GM21723 (cell line): ENCODE measurements around the gene GRAMD2A.

ENCODE experiments used
- ATAC-seq: cut with Tn5 transposase; IDR thresholded peaks from one replicate; pipeline ENCODE4 v1.9.1; 2021; ENCODE audit warnings: mild to moderate bottlenecking, moderate library complexity; ENCODE audit not compliant: unreplicated experiment

GRAMD2A gene

GRCh38 chr15:72169236-72169920, 28.2 kb downstream of the GRAMD2A start:
- ATAC-seq: no peak

GRCh38 chr15:72168808-72169190, 28.8 kb downstream of the GRAMD2A start:
- no peak for ATAC-seq

- no peak for ATAC-seq
These were observed 29.3 kb downstream of the GRAMD2A start for GRCh38 chr15:72168131-72168807.

DNA sequence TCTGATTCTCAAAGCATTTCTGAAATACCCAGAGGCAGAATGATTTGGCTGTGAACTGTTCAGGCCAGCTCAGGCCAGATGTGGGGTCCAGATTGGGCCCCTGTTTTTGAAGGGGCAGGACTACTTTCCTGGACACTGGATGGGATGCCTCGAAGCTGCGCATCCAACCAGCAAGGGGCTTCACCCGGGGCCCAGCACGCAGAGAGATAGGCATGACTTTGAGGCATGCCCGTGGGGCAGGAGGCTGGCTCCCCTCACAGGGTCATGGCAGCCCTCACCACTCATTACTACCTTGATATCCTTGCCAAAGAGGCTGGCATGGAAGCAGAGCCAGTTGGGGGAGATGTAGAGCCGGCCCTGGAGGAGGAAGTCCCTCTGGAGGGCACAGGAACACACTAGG, 30.1 kb downstream of the GRAMD2A start:
- no peak for ATAC-seq

GRCh38 chr15:72166716-72167417, 30.7 kb downstream of the GRAMD2A start:
- no peak for ATAC-seq

GRCh38 chr15:72163719-72164118, 33.9 kb downstream of the GRAMD2A start:
- ATAC-seq: no peak

DNA sequence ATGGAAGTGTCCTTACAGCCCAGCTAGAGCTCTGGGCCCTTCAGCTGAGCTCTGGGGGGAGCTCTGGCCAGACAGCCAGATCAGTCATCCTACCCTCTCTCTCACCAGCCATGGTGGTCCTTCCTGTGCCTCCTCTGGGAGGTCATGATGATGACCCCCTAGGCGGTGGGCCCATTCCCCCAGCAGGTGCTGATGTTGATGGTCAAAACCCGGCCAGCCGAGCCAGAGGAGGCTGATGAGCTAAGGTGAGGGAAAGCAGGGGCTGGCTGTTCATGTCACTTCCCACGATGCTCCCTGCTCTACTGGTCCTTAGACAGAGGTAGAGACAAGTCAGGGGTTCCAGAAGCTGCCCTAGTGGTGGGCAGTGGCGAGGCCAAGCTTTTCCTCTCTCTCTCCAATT, 35.0 kb downstream of the GRAMD2A start:
- ATAC-seq: no peak

GRCh38 chr15:72161361-72162132, 36.0 kb downstream of the GRAMD2A start:
- no peak for ATAC-seq

GRCh38 chr15:72160696-72161245, 36.8 kb downstream of the GRAMD2A start:
- ATAC-seq: no peak

- no peak for ATAC-seq
These were observed 40.7 kb downstream of the GRAMD2A start for GRCh38 chr15:72156928-72157327.

DNA sequence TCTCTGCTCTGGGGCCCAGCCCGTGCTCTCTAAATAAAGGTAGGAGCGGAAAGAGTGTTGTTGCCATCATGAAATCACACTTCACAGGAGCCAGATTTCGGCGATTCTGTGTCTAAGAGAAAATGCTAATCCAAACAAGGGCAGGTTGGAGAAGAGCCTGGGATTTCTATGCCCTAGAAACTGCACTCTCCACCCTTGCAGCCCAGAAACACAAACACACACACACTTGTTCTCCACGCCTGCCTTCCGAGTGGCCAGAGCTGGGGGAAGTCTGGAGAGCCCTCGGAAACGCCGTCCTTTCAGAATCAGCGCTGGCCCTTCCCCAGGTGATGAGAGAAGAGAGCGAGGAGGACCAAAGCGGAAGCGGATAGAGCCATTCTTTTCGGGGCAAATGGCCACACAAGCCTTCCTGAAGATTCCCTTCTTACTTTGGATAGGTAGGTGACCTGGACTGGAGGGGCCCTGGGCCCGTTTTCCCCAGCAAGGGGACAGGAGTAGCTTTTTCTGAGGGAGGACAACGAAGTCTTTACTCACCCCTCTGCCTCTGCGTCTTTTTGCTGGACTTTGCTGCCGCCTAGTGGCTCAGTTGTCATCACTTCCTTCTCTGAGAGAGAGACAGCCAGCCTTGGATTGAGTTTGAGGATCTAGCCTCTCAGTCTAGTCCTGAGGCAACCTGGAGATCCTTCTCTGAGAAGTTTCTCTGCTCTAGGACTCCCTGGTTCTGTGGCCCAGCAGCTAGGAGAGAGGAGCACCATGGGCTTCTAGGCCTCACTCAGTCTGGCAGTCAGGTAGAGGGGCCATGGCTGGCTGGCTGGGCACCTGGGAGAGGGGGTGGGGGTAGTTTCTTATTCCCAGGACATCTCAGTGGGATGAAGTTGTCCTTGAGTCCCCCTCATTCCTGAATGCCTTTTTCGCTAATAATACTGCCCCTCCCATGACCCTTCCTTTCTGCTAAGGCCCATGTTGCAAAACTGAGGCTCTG, 41.7 kb downstream of the GRAMD2A start:
- ATAC-seq: peak; percentile 61

- ATAC-seq: no peak
These were observed 42.5 kb downstream of the GRAMD2A start for GRCh38 chr15:72155003-72155621.

GRCh38 chr15:72154316-72154715, 43.3 kb downstream of the GRAMD2A start:
- ATAC-seq: no peak

- ATAC-seq: no peak
These were observed 44.2 kb downstream of the GRAMD2A start for GRCh38 chr15:72153269-72154000.

DNA sequence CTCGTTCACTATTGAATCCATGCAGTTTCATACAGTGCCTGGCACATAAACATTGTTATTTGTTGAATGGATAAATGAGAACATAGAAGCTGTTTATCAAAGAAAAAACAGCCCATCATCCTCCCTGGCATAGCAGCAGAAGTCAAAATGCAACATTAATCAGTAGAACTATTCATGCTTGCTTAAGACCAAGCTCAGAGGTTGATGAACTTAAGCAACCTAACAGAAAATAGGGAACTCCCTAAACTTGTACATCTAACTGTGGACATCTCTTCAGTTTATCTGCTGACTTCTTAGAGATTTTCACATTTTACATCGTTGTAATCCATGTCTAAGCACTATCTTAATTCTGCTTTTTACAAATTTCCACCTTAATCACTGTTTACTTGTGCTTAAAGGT, 50.2 kb downstream of the GRAMD2A start:
- no peak for ATAC-seq

GRCh38 chr15:72146934-72147333, 50.7 kb downstream of the GRAMD2A start:
- ATAC-seq: no peak

GRCh38 chr15:72146221-72146620, 51.4 kb downstream of the GRAMD2A start:
- no peak for ATAC-seq

DNA sequence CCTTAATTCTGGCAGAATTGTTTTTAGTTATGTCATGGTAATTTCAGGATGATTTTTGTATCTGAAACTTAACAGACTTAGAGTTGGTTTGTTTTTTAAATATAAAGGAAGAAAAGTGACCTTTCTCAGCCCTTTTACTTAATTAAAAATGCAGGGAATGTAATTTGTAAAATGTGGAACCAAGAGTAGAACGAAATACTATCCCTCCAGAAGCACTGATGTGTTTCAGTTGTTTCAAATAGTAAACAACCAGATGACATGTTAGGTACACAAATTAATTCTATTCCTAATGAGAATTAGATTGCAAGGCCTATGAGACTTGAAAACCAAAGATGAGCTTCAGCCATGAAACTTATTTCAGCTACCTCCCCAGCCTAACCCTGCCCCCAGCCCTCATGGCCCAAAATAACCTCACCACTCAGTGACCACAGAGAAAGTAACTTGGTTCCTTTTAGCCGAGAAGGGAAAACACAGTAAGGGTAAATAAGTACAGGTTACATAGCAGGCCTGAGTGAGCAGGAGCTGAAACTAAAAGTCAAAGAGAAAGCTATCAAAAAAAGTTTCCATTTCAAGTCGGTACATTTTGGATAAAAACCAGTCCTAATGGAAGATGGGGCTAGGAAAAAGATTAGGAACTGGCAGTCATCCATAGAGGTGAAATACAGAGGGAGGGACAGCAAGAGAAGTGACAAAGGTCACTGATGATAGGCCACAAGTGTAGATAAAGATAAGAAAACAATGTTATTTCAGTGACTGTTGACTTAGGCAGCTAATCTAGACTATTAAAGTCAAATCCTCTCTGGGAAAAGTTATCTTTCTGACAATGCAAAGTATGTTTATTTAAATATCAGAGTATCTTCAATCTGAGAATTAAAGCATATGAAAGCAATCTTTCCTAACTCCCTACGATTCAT, 56.2 kb downstream of the GRAMD2A start:
- ATAC-seq: peak; percentile 100
